CD4-positive, alpha-beta T cell treated with Interleukin-4 for 4 hours (primary cell): ENCODE data around the gene AMFR.

Source experiments
- DNase-seq: peaks from one replicate; pipeline ENCODE4 v3.0.0-alpha.2; 2020

Gene AMFR

DNA sequence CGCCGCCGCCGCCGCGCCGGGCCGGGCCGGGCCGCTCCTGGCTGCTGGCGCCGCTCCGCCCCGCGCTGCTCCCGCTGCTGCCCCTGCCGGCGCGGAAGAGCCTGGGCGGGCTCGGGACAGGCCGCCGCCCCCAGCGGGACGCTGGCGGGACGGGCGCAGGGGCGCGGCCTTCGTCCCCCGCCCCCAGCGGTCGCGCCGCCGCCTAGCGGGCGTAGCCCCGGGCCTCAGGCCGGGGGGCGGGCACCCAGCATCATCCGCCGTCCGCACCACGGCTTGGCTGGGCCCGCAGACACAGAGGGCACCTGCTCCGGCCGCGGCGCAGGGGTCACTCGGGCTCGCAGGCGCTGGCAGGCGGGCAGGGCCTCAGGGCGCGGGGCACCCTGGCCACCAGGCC lies at the start of gene AMFR:
Gene AMFR (minus strand): TSS at position 107 of the 394 bp plus-strand sequence. CDS start 218 bp downstream, outside the sequence.
- DNase-seq, result peak; percentile 49

GRCh38 chr16:56470666-56471065 lies 45.3 kb upstream of the AMFR start:
- no peak for DNase-seq

GRCh38 chr16:56470232-56470631 lies 44.9 kb upstream of the AMFR start:
- no peak for DNase-seq

- DNase-seq, result no peak
Measured at GRCh38 chr16:56469748-56470147, 44.4 kb upstream of the AMFR start.

- no peak for DNase-seq
Measured at GRCh38 chr16:56468800-56469199, 43.5 kb upstream of the AMFR start.

GRCh38 chr16:56466344-56466743 lies 41.0 kb upstream of the AMFR start:
- no peak for DNase-seq

DNA sequence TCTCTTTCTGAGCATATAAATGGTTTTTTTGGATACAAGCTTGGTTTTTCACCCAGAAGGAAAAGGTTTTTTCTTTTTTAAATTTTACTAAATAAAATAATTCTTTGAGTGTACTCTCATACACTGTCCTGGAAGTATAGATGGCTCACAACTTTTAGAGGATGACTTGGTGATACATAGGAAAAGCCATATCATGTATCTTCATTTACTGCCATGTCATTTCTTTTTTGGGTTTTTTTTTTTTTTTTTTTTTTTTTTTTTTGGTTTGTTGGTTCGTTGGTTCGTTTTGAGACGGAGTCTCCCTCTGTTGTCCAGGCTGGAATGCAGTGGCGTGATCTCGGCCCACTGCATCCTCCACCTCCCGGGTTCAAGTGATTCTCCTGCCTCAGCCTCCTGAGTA lies 37.8 kb upstream of the AMFR start:
- no peak for DNase-seq

DNA sequence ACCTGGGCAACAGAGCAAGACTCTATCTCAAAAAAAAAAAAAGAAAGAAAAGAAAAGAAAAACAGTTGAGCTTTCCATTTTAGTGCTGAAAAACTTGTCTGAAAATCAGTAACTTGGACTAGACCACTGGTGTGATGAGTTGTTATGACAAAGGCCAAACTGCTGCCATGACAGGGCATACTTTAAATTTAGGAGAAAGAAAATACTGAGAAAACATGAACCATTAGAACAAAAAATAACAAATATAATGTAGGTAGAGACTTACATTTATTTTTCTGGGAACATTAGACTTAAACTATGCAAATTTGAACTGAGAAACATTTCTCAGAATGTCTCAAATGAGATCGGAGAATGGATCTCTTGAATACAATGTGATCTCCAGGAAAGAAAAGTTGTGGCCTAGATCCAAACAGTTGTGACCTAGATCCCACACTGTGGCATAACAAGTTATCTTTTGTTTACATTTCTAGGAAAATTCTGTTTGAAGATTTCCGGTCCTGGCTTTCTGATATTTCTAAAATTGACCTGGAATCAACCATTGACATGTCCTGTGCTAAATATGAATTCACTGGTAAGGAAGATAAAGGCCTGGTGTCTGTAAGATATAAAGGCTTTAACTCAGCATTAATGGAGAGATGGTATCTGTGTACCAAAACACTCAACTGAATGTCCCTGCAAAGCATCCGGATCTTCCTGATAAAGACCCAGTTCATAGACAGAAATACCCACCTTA lies 36.9 kb upstream of the AMFR start:
- no peak for DNase-seq

DNA sequence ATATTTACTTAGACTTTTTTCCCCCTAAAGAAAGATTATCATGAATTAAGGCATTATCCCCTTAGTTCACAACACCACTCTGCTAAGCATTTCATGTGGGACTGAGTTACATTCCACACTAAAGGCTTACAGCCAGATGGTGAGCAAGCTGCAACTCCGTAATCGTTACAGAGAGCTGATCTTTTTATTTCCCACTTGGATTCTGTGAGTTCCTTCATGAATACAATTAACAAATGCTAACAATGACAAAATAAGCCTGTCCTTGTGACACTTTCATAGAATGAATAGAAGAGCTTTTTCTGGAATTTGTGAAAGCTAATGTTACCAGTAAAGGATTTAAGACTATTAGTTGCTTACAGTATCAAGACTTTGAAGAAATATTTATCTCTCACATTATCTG lies 34.8 kb upstream of the AMFR start:
- DNase-seq, result no peak

- no peak for DNase-seq
Measured at GRCh38 chr16:56457927-56458470, 32.7 kb upstream of the AMFR start.

DNA sequence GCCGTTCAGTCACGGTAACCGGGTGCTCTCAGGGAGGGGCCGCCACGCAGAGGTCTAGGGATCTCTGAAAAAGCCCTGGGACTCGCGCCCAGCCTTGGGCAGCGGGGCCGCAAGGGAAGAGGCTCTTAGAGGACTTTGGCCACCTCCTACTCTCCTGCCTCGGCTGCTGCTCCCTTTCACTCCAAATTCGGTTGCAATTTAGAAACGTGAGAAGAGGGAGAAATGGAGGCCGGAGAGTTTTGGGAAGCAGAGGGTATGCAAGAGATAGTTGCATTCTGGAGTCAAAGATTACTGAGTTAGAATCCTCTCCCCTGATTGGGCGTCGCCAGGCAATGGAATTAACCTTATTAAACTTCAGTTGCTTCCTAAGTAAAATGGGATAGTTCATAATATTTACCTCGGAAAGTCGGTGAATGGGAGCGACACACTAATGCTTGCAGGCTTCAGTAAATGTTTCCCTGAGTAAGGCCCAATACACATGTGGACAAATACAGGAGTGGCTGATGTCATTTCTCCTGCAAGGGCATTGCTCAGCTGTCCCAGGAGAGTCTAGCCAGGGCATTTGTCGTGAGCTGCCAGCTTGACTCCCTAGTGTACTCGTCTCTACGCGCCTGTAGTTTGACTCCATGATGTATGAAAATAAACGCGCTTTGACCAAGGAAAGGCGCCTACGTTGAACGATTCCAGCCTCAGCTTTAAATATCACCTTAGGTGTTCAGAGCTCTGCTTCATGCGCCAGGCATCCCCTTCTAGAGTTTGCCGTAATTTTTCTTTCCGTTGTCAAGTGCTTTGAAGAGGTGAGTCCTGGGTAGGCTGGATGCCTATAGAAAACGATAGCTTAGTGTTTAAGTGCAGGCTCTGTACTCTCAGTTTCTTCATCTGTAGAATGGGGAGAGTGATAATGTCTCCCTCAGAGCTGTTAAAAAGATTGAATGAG lies 26.7 kb upstream of the AMFR start:
- DNase-seq, result no peak

GRCh38 chr16:56450986-56451752 lies 25.8 kb upstream of the AMFR start, which contains the start of the genes NUDT21 and OGFOD1:
TSS of gene NUDT21 (minus strand) at chr16:56451332. CDS start at chr16:56451202, 130 bp downstream.
TSS of gene OGFOD1 (plus strand) at chr16:56451554. CDS start at chr16:56451613, 59 bp downstream.
- DNase-seq, result peak; percentile 97

DNA sequence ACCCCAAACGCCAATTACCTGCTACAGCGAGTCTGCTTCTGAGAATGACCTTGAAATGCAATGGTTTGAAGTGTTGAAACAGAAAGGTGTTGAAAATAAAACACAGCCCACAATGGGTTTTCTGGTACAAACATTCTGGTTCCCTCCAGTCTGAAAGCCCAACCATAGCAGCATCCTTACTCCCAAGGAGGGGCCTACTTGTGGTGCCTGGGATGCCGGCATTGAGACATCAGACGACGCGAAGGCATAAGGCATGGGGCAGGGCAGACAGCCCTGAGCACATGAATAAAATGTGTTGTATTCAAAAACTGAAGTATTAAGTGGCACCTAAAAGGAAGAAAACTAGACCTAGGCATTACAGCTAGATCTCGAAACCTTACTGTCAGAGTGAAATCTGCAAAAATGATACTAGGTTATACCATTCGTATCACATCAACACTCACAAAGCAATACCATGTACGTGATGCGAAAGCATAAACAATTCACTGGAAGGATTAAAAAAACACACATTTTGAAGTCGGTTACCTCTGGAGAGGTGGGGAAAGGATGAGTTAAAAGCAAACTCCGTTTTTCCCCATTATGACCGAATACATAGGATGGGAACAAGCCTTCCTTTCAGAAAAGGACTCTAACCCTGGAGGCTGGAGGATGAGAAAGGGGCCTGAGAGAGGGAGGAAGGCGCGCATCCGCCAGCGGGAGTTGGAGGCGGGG lies 25.1 kb upstream of the AMFR start:
- DNase-seq, result no peak

- DNase-seq, result no peak
Measured at GRCh38 chr16:56448005-56448404, 22.7 kb upstream of the AMFR start.

- DNase-seq, result no peak
Measured at GRCh38 chr16:56447286-56447685, 21.9 kb upstream of the AMFR start.

DNA sequence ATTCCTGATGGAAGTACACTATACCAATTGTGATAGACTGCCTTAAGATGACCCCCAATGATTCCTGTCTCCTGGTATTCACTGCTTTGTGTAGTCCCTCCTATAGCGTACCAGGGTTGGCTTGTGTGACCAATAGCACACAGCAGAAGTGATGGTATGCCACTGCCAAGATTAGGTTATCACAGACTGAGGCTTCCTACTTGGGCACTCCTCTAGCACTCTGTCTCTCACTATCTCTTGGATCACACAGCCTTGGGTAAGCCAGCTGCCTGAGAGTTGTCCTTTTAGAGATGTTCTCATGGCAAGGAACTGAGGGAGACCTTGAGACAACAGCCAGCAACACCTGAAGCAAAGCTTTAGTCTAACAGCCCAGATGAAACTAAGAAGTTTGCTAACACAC lies 12.7 kb upstream of the AMFR start:
- no peak for DNase-seq

DNA sequence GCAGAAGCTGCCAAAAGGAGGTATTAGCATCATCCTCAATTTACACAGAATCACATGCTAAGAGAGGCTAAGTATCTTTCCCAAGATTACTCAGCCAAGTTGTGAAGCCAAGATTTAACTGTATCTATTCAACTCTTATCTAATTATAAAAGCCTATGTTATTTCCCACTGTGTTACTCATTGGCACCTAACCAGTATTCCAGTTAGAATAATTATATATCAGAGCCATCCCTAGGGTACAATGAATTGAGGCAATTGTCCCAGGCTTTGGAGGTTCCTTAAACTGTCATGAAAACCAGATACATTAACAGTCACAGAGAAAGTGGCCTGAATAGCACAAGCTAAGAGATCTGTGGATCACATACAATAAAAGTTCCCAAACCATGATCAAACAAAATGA lies 10.9 kb upstream of the AMFR start:
- DNase-seq, result no peak

DNA sequence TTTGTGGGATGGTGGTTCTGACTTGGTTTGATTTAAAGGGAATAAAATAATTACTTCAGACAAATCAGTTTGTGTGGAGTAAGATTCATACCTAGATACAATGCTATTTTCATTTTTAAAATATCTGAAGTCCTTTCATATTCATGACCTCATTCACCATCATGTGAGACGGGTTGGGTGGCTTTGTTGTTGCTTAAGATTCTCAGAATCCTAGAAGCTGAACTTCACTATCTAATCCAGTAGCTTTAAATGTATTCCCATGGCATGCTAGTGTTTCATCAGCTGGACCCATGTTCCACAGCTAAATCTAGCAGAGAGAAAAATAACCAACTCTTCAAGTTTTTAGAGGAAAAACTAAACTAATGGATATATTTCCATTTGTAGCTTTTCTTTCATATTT lies 2.7 kb upstream of the AMFR start:
- no peak for DNase-seq

DNA sequence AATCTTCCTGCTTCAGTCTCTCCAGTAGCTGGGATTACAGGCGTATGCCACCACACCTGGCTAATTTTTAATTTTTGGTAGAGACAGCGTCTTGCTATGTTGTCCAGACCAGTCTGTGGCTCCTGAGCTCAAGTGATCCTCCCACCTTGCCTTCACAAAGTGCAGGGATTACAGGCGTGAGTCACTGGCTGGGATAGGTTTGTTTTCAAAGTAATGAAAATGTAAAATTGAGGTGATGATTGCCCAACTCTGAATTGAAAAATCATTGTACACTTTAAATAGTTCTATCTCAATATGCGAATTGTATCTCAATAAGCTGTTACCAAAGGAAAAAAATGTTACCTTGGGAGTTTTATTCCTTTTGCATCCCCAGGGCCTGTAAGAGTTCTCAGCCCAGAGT lies 1.2 kb upstream of the AMFR start:
- DNase-seq, result no peak

GRCh38 chr16:56424791-56425438 lies 430 bp downstream of the AMFR start:
- DNase-seq, result peak; percentile 14

- no peak for DNase-seq
Measured at GRCh38 chr16:56424404-56424764, 961 bp downstream of the AMFR start.
